NCI-H524 treated with DMSO at 0.1 percent for 48 hours (cell line): ENCODE measurements around the gene SLC22A3.

Experiments
- DNase-seq: peaks from one replicate; lab custom pipeline; 2025; lab: John Stamatoyannopoulos, UW

SLC22A3 gene

DNA sequence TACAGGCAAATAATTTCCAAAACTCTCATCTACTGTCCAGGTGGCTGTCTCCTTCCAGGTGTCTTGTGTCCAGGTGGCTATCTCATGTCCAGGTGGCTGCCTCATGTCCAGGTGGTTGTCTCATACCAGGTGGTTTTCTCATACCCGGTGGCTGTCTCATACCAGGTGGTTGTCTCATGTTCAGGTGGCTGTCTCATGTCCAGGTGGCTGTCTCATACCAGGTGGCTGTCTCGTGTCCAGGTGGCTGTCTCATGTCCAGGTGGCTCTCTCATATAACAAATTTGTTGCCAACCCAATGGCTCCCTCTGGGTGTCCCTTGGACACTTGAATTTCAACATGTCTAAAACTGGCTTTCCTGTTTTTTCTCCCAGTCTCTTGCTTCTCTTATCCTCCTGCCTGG, 14.3 kb upstream of the SLC22A3 start:
- no peak for DNase-seq

DNA sequence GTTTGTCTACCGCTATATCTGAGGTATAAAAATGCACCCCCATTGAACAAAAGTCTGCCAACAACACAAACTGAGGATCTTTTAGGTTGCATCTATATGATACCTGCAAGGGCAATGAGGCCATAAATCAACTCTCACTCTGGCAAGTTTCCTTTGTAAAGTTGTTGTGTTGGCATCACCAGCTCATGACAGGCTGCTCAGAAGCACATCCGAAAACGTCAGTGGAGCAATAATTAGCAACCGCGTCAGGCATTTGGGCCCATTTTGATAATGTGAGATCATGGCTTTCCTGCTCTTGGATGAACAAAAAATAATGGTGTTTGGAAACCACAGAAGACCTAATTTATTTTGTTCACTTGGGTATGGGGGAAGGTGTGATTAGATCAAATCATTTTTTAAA, 12.0 kb upstream of the SLC22A3 start:
- no peak for DNase-seq

DNA sequence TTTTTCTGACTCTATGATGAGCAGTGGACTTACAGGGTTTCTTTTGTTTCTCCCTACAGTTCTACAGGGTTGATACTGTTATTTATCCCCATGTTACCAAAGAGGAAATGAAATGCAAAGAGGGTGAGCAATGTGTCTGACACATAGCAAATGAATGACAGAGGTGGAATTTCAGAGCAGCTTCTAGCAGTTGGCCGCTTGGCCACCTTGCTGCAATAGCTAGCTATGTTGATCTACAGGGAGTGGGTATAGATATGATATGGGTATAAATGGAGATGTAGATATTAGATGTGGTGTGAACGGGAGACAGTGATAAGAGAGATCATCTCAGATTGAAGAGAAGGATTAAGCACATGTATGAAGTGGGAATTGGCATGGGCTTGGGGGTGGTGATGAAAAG, 10.9 kb upstream of the SLC22A3 start:
- no peak for DNase-seq

DNA sequence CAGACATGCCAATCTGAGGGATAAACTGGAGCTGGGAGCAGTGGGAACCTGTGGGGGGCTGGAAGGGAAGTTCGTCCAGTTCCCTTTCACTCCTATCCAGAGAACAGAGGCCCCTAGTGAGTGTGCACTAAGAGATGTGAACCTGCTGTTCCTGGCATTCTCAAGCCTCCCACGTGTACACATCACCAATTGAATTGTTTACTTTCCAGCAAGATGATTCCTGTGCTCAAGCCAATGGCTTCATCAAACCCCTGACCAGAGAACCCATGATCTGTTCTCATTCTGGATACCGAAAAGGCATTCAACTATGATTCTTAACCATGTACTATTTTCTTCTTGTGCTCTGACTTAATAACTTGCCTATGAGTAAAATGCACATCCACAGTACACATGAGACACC, 10.2 kb upstream of the SLC22A3 start:
- no peak for DNase-seq

GRCh38 chr6:160343144-160343543, 5.0 kb upstream of the SLC22A3 start:
- no peak for DNase-seq

DNA sequence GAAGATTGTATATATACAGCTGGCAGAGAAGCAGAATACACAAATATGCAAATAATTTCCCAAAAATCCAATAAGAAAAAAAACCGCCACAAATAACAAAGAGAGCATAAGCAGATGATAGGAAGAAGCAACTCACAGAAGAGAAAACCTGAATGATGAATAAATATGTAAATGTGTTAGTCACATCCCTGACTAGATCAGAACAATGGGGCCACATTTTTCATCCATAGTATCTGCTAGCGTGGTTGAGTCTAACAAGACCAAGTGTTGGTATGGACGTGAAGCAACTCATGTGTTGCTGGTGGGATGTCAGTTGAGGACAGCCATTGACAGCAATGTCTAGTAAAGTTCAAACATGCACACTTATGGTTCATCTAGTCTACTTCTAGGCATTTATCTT, 3.9 kb upstream of the SLC22A3 start:
- DNase-seq = no peak

DNA sequence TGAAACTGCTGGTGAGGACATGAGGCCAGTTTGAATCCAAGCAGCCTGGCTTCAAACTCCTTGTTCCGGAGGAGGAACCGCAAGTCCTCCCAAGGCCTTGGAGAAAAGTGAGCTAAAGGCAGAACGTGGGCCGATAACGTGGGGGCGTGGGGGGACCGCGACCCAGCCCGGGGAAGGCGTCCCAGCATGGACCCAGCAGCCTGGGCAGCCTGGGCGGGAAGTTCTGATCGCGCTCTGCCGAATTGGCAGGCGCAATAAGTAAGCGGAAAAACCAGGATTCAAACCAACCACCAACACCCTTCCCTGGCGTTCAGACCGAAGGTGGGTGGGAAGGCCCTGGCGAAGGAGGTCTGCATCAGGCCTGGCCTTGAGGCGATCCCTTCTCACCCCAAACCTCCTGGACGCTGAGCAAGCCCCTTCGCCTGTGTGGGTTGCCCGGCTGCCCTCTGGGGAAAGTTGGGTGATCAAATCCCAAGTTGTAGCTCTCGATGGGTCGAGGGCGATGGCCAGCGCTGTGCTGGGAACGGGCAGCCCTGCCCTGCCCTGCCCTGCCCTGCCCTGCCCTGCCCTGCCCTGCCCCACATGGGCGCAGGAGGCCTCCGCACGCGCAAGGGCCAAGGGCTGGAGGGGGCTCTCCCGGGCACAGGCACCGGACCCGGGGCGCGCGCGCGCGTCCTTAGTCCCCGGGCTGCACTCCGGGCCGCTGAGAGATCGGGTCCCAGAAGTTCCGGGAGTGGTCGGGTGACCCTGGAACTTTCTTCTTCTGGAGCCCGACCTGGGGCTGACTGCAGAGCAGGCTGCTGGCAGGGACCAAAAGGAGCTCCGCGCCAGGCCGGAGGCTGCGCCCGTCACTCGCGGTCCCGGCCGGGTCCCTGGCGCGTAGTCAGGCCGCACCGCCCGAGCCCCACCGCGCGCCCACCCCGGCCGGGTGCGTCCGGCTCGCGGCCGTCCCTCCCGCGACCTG, 637 bp upstream of the SLC22A3 start:
- no peak for DNase-seq

- DNase-seq = no peak
These were observed 853 bp downstream of the SLC22A3 start for GRCh38 chr6:160349020-160349441.

DNA sequence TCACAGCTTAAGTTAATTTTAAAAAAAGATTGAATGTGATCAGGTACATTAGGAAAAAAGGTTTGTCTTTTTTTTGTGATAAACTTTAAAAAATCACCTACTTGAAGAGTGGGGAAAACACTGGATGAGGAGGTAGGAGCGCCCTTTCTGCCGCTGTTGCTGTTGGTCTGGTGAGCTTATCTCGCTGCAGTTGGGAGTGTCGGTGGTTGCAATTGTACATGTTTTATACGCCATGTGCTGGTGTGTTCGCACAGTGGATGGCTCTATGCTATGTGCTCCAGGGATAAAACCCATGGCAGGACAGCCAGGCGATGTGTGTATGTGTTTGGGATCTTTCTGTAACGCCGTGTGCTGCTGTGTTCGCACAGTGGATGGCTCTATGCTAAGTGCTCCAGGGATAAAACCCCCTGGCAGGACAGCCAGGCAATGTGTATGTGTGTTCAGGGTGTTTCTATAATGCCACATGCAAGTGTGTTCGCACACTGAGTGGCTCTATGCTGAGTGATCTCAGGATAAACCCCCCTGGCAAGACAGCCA, 1.7 kb downstream of the SLC22A3 start:
- no peak for DNase-seq

DNA sequence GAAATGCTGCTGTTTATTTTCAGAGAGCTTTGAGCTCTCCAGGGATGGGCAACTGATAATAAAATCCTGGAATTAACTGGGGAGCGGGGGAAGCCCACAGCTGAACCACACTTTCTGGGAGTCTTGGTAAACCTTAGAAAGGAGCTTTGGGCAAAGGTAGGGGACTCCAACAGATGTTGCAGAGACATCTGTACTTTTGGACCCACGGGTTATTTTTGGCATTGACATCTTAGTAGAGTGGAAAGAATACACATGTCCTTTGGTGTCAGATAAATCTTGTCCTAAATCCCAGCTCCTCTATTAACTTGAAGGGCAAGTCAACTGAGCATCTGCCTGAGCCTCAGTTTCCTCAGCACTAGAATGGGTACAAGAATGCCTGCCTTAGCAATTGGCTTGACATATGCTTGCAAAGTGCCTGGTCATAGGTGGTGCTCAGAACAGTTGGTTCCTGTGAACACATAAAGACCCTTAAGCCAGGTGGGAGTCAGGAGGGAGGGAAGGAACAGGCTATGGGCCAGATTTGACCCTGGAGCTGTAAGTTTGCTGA, 5.8 kb downstream of the SLC22A3 start:
- no peak for DNase-seq

DNA sequence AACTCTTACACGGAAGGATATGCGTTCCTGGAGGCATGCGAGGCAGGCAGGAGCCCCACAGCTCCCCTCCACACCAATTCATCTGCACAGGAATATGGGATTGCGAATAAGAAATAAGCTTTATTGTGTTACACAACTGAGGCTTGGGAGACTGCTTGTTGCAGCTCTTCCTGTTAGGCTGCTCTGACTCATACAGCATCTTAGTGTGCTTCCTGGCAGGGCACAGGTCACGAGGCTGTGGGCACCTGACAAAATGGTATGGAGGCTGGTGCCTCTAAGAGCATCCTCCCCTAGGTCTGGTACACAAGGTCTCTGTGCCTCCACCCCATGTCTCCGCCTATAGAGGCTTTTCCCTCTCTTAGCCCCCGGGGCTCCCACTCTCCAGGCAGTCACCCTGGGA, 6.8 kb downstream of the SLC22A3 start:
- no peak for DNase-seq

GRCh38 chr6:160356074-160356744, 8.0 kb downstream of the SLC22A3 start:
- DNase-seq = no peak

DNA sequence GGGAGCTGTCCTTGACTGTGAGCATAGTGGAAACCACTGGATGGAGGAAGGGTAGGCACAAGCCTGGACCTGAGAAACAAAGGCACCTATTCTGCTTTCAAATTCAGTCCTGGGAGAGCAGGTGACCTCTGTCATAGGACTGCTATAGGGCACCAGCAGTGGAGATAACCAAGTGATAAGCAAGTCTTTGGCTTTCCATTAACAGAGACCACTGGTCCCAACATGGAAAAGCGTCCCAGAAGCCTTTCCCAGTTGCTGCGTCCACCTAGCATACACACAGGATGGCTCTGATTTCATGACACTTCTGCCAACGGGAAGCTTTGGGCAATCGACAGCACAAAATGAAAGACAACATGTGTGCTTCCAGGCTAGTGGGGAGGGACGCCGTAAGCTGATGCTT, 8.9 kb downstream of the SLC22A3 start:
- DNase-seq = no peak

- DNase-seq = no peak
These were observed 10.3 kb downstream of the SLC22A3 start for GRCh38 chr6:160358225-160359119.

DNA sequence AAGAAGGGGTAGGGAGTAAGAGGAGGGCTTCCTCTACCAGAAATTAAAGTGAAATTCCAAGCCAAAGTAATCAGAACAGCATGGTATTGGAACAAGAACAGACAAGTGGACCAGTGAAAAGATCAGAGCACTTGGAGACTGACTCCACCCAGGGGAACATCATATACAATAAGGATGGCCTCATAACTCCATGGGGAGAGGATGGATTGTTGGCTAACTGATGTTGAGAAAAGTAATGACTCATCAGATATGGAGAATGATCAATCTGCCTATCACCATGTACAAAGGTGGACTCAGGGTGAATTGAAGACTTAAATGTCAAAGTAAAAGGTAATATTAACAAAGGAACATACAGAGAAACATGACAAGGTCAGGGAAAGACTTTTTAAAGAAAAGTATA, 12.8 kb downstream of the SLC22A3 start:
- no peak for DNase-seq

DNA sequence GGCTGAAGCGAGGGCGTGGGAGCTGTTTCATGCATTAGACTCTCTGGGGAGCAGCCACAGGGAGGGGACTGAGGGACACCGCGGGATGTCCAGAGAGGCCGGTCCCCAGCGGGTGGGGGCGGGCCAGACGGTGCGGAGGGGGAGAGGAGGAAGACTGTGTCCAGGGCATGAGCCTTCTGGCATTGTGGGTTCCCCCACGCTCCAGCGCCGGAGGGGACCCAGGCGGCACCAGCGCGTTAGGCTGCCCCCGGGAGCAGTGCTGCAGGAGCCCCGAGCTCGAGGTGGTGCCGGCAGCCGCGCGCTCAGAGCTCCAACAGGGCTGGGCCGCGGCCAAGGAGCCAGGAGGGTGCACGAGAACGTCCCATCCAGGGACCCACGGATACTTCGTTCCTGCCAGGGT, 14.4 kb downstream of the SLC22A3 start:
- no peak for DNase-seq

DNA sequence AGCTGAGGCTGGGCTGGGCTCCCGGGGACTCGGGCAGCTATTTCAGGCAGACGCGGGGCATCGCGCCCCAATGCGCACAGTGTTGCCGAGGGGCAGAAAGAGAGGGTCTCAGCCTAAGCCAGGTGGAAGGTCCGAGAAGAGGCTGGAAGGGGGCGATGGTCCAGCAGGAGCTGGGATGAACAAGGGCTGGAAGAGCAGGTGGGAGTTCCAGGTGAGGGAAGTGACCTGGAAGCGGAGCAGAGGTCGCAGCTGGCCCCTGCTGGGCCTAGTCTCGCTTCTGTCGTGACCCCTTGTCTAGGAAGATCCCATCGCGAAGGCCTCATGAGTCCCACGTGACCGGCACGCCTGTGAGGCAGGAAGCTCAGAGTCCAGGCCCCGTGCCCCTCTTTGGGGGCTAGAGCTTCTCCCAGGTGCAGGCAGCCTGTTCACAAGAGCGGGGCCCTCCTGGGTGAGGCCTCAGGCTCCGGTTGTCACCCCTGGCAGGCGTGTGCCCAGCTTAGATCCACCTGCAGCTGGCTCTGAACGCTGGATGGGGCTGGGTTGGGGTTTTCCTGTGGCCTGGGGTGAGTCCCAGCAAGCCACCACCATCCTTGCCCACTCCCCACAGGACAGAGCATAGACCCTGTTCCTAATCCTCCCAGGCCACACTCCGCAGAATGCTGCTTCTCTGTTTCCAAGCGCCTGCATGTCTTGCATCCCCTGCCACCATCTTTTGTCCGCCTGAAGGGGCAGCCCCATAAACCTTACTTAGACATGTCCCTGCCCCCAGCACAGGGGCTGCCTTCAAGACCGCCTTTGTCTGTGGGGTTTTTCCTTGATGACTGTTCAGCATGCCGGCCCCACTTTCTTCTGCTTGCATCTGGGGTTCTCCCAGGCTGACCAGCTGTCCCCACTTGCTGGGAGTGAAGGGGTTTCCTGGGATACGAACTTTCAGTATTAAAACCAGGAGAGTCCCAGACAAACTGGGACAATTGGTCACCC, 15.1 kb downstream of the SLC22A3 start:
- DNase-seq = no peak

DNA sequence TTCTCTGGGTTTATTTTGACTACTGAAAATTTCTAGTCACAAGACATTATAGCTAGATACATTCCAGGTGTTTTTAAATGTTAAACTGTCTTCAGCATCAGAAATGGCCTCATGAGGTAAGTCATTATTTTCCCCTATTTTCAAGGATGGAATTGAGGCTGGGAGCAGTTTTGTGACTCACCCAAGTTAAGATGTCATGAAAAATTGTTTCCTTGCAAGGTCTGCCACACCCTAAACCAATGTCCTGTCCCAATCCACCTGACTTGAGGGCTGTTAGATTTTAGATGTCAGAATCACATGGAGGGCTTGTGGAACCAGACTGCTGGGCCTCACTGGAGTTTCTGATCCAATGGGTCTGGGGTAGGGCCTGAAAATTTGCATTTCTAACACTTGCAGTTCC, 16.9 kb downstream of the SLC22A3 start:
- DNase-seq = no peak

- DNase-seq = no peak
These were observed 19.8 kb downstream of the SLC22A3 start for GRCh38 chr6:160367798-160368547.

- DNase-seq = no peak
These were observed 20.5 kb downstream of the SLC22A3 start for GRCh38 chr6:160368670-160369069.
